Measurements from ENCODE around the gene NUP107. TPM values are rescaled to one million over a fixed set of nuclear protein-coding genes. Genes with fewer than 3 reads are reported as not detected.

The NUP107 gene
- total and polyA plus RNA-seq, 9 donors = 18.4 to 56.6 (median 45.3) TPM

GRCh38 chr12:68761442-68761812 lies 74.6 kb downstream of the NUP107 start:
- Histone ChIP-seq H3K36me3 (no peaks in the 10 kb centered on the region), H3K4me3 (no peak overlapping the region), H3K27me3 (no peaks in the 10 kb centered on the region), H3K4me1 (ENCODE audit: insufficient read depth) (no peaks in the 10 kb centered on the region), H3K9me3 (no peaks in the 10 kb centered on the region), H3K27ac (no peak overlapping the region)
- no peak for DNase-seq
- intact Hi-C loops (cut with DNase I) = no loop called here
- 90 to 93% (median 90%) methylated on average over 3 of the region's 3 CpGs for WGBS, 3 donors
- TF ChIP-seq CTCF (IDR thresholded peaks at IDR 0.05) (no peak), POLR2A (IDR thresholded peaks at IDR 0.05) (no peak)

GRCh38 chr12:68761901-68762630 lies 75.3 kb downstream of the NUP107 start:
- no peak overlapping the region for H3K4me3 ChIP-seq
- no peaks in the 10 kb centered on the region for H3K4me1 ChIP-seq (ENCODE audit: insufficient read depth)
- intact Hi-C loops (cut with DNase I) = no loop called here
- TF ChIP-seq POLR2A (IDR thresholded peaks at IDR 0.05) (no peak), CTCF (IDR thresholded peaks at IDR 0.05) (no peak), EP300 (IDR thresholded peaks at IDR 0.05) (no peak)
- H3K36me3 ChIP-seq = no peaks in the 10 kb centered on the region
- 81 to 86% (median 84%) methylated on average over 8 of the region's 8 CpGs for WGBS, 3 donors
- no peak overlapping the region for H3K27ac ChIP-seq
- DNase-seq = no peak
- H3K27me3 ChIP-seq = no peaks in the 10 kb centered on the region
- H3K9me3 ChIP-seq = no peaks in the 10 kb centered on the region

- H3K4me1 ChIP-seq (ENCODE audit: insufficient read depth) = no peaks in the 10 kb centered on the region
- TF ChIP-seq CTCF (IDR thresholded peaks at IDR 0.05) (no peak), POLR2A (IDR thresholded peaks at IDR 0.05) (no peak), EP300 (IDR thresholded peaks at IDR 0.05) (no peak)
- H3K27me3 ChIP-seq = no peaks in the 10 kb centered on the region
- no peaks in the 10 kb centered on the region for H3K36me3 ChIP-seq
- no peaks in the 10 kb centered on the region for H3K9me3 ChIP-seq
- H3K27ac ChIP-seq = no peak overlapping the region
- intact Hi-C loops (cut with DNase I) = no loop called here
- no peak overlapping the region for H3K4me3 ChIP-seq
- no peak for DNase-seq
- 93 to 97% (median 96%) methylated on average over 3 of the region's 3 CpGs for WGBS, 3 donors
These were observed 75.9 kb downstream of the NUP107 start for GRCh38 chr12:68762691-68763090.

GRCh38 chr12:68765696-68766095 lies 78.9 kb downstream of the NUP107 start:
- Histone ChIP-seq H3K4me3 (no peak overlapping the region), H3K36me3 (no peaks in the 10 kb centered on the region), H3K27ac (no peak overlapping the region), H3K27me3 (no peaks in the 10 kb centered on the region), H3K4me1 (ENCODE audit: insufficient read depth) (no peaks in the 10 kb centered on the region), H3K9me3 (no peaks in the 10 kb centered on the region)
- TF ChIP-seq CTCF (IDR thresholded peaks at IDR 0.05) (no peak), EP300 (IDR thresholded peaks at IDR 0.05) (no peak), POLR2A (IDR thresholded peaks at IDR 0.05) (no peak)
- intact Hi-C loops (cut with DNase I) = no loop called here
- WGBS, 3 donors = 93 to 98% (median 95%) methylated on average over 1 of the region's 1 CpG
- no peak for DNase-seq

Measured in ovary (tissue), 9 donors.